ENCODE measurements around the gene TMTC1. TPM values are rescaled to one million over a fixed set of nuclear protein-coding genes. Genes with fewer than 3 reads are reported as not detected.

Gene TMTC1
- total RNA-seq, 1 donor from 2014 or later: 0.49 TPM

- Mint-ChIP-seq H3K4me3 (no peak overlapping the region), H3K27ac (no peak overlapping the region), H3K36me3 (ENCODE audit: low read depth) (no peaks in the 10 kb centered on the region), H3K9me3 (no peaks in the 10 kb centered on the region), H3K4me1 (no peaks in the 10 kb centered on the region), H3K27me3 (peaks cover 1% of the 10 kb centered on the region)
- intact Hi-C loops (cut with micrococcal nuclease): no loop called here
- DNase-seq: no peak
Observed at GRCh38 chr12:29608581-29608980, 175.2 kb downstream of the TMTC1 start.

- no peak overlapping the region for H3K4me3 Mint-ChIP-seq
- H3K9me3 Mint-ChIP-seq: no peaks in the 10 kb centered on the region
- H3K27ac Mint-ChIP-seq: no peak overlapping the region
- DNase-seq: no peak
- intact Hi-C loops (cut with micrococcal nuclease): no loop called here
- peaks cover 2% of the 10 kb centered on the region for H3K27me3 Mint-ChIP-seq
- H3K4me1 Mint-ChIP-seq: no peaks in the 10 kb centered on the region
- no peaks in the 10 kb centered on the region for H3K36me3 Mint-ChIP-seq (ENCODE audit: low read depth)
Observed at GRCh38 chr12:29599381-29599780, 184.4 kb downstream of the TMTC1 start.

- intact Hi-C loops (cut with micrococcal nuclease): no loop called here
- Mint-ChIP-seq H3K27ac (no peak overlapping the region), H3K27me3 (peaks cover 2% of the 10 kb centered on the region), H3K9me3 (no peaks in the 10 kb centered on the region), H3K4me1 (no peaks in the 10 kb centered on the region), H3K36me3 (ENCODE audit: low read depth) (no peaks in the 10 kb centered on the region), H3K4me3 (no peak overlapping the region)
- DNase-seq: no peak
Observed at GRCh38 chr12:29595071-29595755, 188.5 kb downstream of the TMTC1 start.

- intact Hi-C loops (cut with micrococcal nuclease): no loop called here
- no peak for DNase-seq
- Mint-ChIP-seq H3K4me1 (no peaks in the 10 kb centered on the region), H3K27me3 (no peaks in the 10 kb centered on the region), H3K4me3 (no peak overlapping the region), H3K36me3 (ENCODE audit: low read depth) (no peaks in the 10 kb centered on the region), H3K9me3 (no peaks in the 10 kb centered on the region), H3K27ac (no peak overlapping the region)
Observed at GRCh38 chr12:29593001-29593400, 190.7 kb downstream of the TMTC1 start.

GRCh38 chr12:29591140-29592020 lies 192.4 kb downstream of the TMTC1 start:
- intact Hi-C loops (cut with micrococcal nuclease): no loop called here

GRCh38 chr12:29589851-29590250 lies 193.9 kb downstream of the TMTC1 start:
- DNase-seq: no peak
- Mint-ChIP-seq H3K27ac (no peak overlapping the region), H3K27me3 (peaks cover 1% of the 10 kb centered on the region), H3K4me1 (no peaks in the 10 kb centered on the region), H3K4me3 (no peak overlapping the region), H3K9me3 (no peaks in the 10 kb centered on the region), H3K36me3 (ENCODE audit: low read depth) (no peaks in the 10 kb centered on the region)
- intact Hi-C loops (cut with micrococcal nuclease): no loop called here

More at GRCh38 chr12:29591140-29592020, 192.4 kb downstream of the TMTC1 start:
- Mint-ChIP-seq H3K4me1 (no peaks in the 10 kb centered on the region), H3K27ac (no peak overlapping the region), H3K9me3 (no peaks in the 10 kb centered on the region), H3K27me3 (peaks cover 1% of the 10 kb centered on the region), H3K36me3 (ENCODE audit: low read depth) (no peaks in the 10 kb centered on the region), H3K4me3 (no peak overlapping the region)
- no peak for DNase-seq

GRCh38 chr12:29589286-29589820 lies 194.4 kb downstream of the TMTC1 start:
- H3K27ac Mint-ChIP-seq: no peak overlapping the region
- no peaks in the 10 kb centered on the region for H3K36me3 Mint-ChIP-seq (ENCODE audit: low read depth)
- no peak overlapping the region for H3K4me3 Mint-ChIP-seq
- no peaks in the 10 kb centered on the region for H3K4me1 Mint-ChIP-seq
- H3K9me3 Mint-ChIP-seq: no peaks in the 10 kb centered on the region
- intact Hi-C loops (cut with micrococcal nuclease): no loop called here
- no peak for DNase-seq
- H3K27me3 Mint-ChIP-seq: peaks cover 1% of the 10 kb centered on the region

GRCh38 chr12:29582677-29583272 lies 201.0 kb downstream of the TMTC1 start:
- H3K9me3 Mint-ChIP-seq: no peaks in the 10 kb centered on the region
- intact Hi-C loops (cut with micrococcal nuclease): no loop called here
- peaks cover 1% of the 10 kb centered on the region for H3K27me3 Mint-ChIP-seq
- no peak for DNase-seq
- H3K27ac Mint-ChIP-seq: no peak overlapping the region
- no peak overlapping the region for H3K4me3 Mint-ChIP-seq
- no peaks in the 10 kb centered on the region for H3K4me1 Mint-ChIP-seq
- H3K36me3 Mint-ChIP-seq (ENCODE audit: low read depth): no peaks in the 10 kb centered on the region

- H3K9me3 Mint-ChIP-seq: no peaks in the 10 kb centered on the region
Observed at GRCh38 chr12:29582146-29582545, 201.6 kb downstream of the TMTC1 start.

GRCh38 chr12:29581631-29582030 lies 202.1 kb downstream of the TMTC1 start:
- H3K27me3 Mint-ChIP-seq: no peaks in the 10 kb centered on the region
- no peak overlapping the region for H3K4me3 Mint-ChIP-seq
- no peak overlapping the region for H3K27ac Mint-ChIP-seq
- no peaks in the 10 kb centered on the region for H3K4me1 Mint-ChIP-seq
- no peak for DNase-seq
- H3K9me3 Mint-ChIP-seq: no peaks in the 10 kb centered on the region
- no peaks in the 10 kb centered on the region for H3K36me3 Mint-ChIP-seq (ENCODE audit: low read depth)
- intact Hi-C loops (cut with micrococcal nuclease): no loop called here

More at GRCh38 chr12:29582146-29582545, 201.6 kb downstream of the TMTC1 start:
- Mint-ChIP-seq H3K27me3 (peaks cover 1% of the 10 kb centered on the region), H3K4me1 (no peaks in the 10 kb centered on the region), H3K4me3 (no peak overlapping the region), H3K36me3 (ENCODE audit: low read depth) (no peaks in the 10 kb centered on the region), H3K27ac (no peak overlapping the region)
- intact Hi-C loops (cut with micrococcal nuclease): no loop called here
- no peak for DNase-seq

GRCh38 chr12:29580971-29581370 lies 202.8 kb downstream of the TMTC1 start:
- no peaks in the 10 kb centered on the region for H3K36me3 Mint-ChIP-seq (ENCODE audit: low read depth)

GRCh38 chr12:29578731-29579130 lies 205.0 kb downstream of the TMTC1 start:
- Mint-ChIP-seq H3K4me3 (no peak overlapping the region), H3K27me3 (no peaks in the 10 kb centered on the region), H3K9me3 (no peaks in the 10 kb centered on the region), H3K27ac (no peak overlapping the region), H3K4me1 (no peaks in the 10 kb centered on the region), H3K36me3 (ENCODE audit: low read depth) (no peaks in the 10 kb centered on the region)
- intact Hi-C loops (cut with micrococcal nuclease): no loop called here
- DNase-seq: no peak

More at GRCh38 chr12:29580971-29581370, 202.8 kb downstream of the TMTC1 start:
- Mint-ChIP-seq H3K9me3 (no peaks in the 10 kb centered on the region), H3K4me3 (no peak overlapping the region), H3K4me1 (no peaks in the 10 kb centered on the region), H3K27ac (no peak overlapping the region), H3K27me3 (no peaks in the 10 kb centered on the region)
- intact Hi-C loops (cut with micrococcal nuclease): no loop called here
- no peak for DNase-seq

GRCh38 chr12:29578070-29578469 lies 205.7 kb downstream of the TMTC1 start:
- DNase-seq: no peak
- H3K27ac Mint-ChIP-seq: no peak overlapping the region
- no peaks in the 10 kb centered on the region for H3K9me3 Mint-ChIP-seq
- no peaks in the 10 kb centered on the region for H3K27me3 Mint-ChIP-seq
- no peaks in the 10 kb centered on the region for H3K4me1 Mint-ChIP-seq
- H3K36me3 Mint-ChIP-seq (ENCODE audit: low read depth): no peaks in the 10 kb centered on the region
- intact Hi-C loops (cut with micrococcal nuclease): no loop called here
- no peak overlapping the region for H3K4me3 Mint-ChIP-seq

- no peak for DNase-seq
- intact Hi-C loops (cut with micrococcal nuclease): no loop called here
- no peak overlapping the region for H3K4me3 Mint-ChIP-seq
- no peaks in the 10 kb centered on the region for H3K4me1 Mint-ChIP-seq
- no peaks in the 10 kb centered on the region for H3K36me3 Mint-ChIP-seq (ENCODE audit: low read depth)
- H3K27me3 Mint-ChIP-seq: no peaks in the 10 kb centered on the region
- no peak overlapping the region for H3K27ac Mint-ChIP-seq
- no peaks in the 10 kb centered on the region for H3K9me3 Mint-ChIP-seq
Observed at GRCh38 chr12:29574500-29574899, 209.2 kb downstream of the TMTC1 start.
